HG03354 (cell line): ENCODE results near the gene EIF4G1.

Source experiments
- ATAC-seq: cut with Tn5 transposase; IDR thresholded peaks from one replicate; pipeline ENCODE4 v1.9.1; 2021; ENCODE audit warnings: mild to moderate bottlenecking; ENCODE audit not compliant: unreplicated experiment, poor library complexity, severe bottlenecking

EIF4G1 gene

GRCh38 chr3:184381261-184382224 lies 67.1 kb downstream of the EIF4G1 start:
- no peak for ATAC-seq

- ATAC-seq: no peak
These were observed 68.1 kb downstream of the EIF4G1 start for GRCh38 chr3:184382326-184383032.

- no peak for ATAC-seq
These were observed 68.8 kb downstream of the EIF4G1 start for GRCh38 chr3:184383033-184383740.

- ATAC-seq: no peak
These were observed 69.9 kb downstream of the EIF4G1 start for GRCh38 chr3:184384342-184384741.
